ENCODE measurements around the gene METTL25B. TPM values are rescaled to one million over a fixed set of nuclear protein-coding genes. Genes with fewer than 3 reads are reported as not detected.
A peak's percentile ranks its signal among the peaks of the same experiment; 100 is the strongest.
"Not testable (repeated sequence)": the region's sequence is repeated elsewhere in the genome, so short reads cannot be mapped to it uniquely, and the experiment has no call there.

The METTL25B gene
- total RNA-seq, 4 donors from 2014 or later, result 33.8 to 95.2 (median 64.9) TPM

DNA sequence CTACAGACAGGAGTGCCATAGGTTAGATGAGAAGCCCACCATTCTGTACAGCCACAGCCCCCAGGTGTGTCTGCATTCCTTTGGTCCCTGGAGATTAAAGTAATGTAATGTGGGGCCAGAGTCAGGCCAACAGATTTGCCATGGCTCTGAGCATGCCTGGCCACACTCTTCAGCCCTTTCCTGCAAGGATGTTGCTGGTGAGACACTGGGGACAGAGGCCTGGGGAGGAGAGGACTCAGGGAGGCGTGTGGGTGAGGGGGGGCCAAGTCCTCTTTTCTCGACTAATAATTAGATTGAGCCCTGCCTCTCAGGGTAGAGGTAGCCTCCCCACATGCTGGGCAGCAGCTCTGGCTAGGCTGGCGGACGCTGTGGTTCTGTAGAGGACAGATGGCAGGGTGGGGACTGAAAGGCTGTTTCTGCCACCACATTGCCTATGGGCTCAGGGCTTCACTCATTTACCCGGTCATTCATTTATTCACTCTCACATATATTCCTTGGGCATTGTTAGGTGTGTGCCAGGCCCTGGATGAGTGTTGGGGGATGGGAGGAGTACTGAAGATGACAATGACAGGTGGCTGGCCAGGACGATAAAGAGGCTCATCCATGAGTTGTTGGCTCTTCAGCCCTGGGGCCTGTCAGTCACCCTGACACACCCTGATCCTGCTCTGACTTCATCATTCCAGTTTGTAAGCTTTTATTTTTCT lies 32.0 kb downstream of the METTL25B start:
- TF ChIP-seq POLR2A (IDR thresholded peaks at IDR 0.05), result no peak
- TF ChIP-seq, protein P1, sequence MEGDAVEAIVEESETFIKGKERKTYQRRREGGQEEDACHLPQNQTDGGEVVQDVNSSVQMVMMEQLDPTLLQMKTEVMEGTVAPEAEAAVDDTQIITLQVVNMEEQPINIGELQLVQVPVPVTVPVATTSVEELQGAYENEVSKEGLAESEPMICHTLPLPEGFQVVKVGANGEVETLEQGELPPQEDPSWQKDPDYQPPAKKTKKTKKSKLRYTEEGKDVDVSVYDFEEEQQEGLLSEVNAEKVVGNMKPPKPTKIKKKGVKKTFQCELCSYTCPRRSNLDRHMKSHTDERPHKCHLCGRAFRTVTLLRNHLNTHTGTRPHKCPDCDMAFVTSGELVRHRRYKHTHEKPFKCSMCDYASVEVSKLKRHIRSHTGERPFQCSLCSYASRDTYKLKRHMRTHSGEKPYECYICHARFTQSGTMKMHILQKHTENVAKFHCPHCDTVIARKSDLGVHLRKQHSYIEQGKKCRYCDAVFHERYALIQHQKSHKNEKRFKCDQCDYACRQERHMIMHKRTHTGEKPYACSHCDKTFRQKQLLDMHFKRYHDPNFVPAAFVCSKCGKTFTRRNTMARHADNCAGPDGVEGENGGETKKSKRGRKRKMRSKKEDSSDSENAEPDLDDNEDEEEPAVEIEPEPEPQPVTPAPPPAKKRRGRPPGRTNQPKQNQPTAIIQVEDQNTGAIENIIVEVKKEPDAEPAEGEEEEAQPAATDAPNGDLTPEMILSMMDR (IDR thresholded peaks at IDR 0.05), result no peak
- H3K9me3 ChIP-seq, result no peaks in the 10 kb centered on the region
- no peaks in the 10 kb centered on the region for H3K36me3 ChIP-seq
- H3K4me1 ChIP-seq, result no peaks in the 10 kb centered on the region
- DNase-seq, result no peak
- no peaks in the 10 kb centered on the region for H3K27me3 ChIP-seq
- no peak overlapping the region for H3K27ac ChIP-seq
- H3K4me3 ChIP-seq, result no peak overlapping the region

- no peak for DNase-seq
- no peak overlapping the region for H3K4me3 ChIP-seq
- peaks cover 0 to under 1% (median 0%) of the 10 kb centered on the region in 4 donors for H3K4me1 ChIP-seq
- TF ChIP-seq, protein P1 (IDR thresholded peaks at IDR 0.05), result no peak
- TF ChIP-seq POLR2A (IDR thresholded peaks at IDR 0.05), result no peak
- H3K9me3 ChIP-seq, result no peaks in the 10 kb centered on the region
- no peaks in the 10 kb centered on the region for H3K36me3 ChIP-seq
- no peaks in the 10 kb centered on the region for H3K27me3 ChIP-seq
- no peak overlapping the region for H3K27ac ChIP-seq
Observed at GRCh38 chr1:156760796-156761104, 32.5 kb downstream of the METTL25B start.

GRCh38 chr1:156765136-156765535 lies 36.9 kb downstream of the METTL25B start:
- peaks cover 0 to 27% (median 4%) of the 10 kb centered on the region in 4 donors for H3K4me1 ChIP-seq
- H3K36me3 ChIP-seq, DNase-seq, H3K4me3 ChIP-seq, H3K27me3 ChIP-seq, H3K27ac ChIP-seq, H3K9me3 ChIP-seq: not testable (repeated sequence)

- Histone ChIP-seq H3K4me3 (peak overlapping the region in 3 of 4 donors; percentile 45 to 88 (median 69)), H3K27ac (peak overlapping the region in 1 of 4 donors; percentile 73)
- DNase-seq, result peak in 1 of 3 donors; percentile 2
Observed at GRCh38 chr1:156765666-156766065, 37.4 kb downstream of the METTL25B start.

DNA sequence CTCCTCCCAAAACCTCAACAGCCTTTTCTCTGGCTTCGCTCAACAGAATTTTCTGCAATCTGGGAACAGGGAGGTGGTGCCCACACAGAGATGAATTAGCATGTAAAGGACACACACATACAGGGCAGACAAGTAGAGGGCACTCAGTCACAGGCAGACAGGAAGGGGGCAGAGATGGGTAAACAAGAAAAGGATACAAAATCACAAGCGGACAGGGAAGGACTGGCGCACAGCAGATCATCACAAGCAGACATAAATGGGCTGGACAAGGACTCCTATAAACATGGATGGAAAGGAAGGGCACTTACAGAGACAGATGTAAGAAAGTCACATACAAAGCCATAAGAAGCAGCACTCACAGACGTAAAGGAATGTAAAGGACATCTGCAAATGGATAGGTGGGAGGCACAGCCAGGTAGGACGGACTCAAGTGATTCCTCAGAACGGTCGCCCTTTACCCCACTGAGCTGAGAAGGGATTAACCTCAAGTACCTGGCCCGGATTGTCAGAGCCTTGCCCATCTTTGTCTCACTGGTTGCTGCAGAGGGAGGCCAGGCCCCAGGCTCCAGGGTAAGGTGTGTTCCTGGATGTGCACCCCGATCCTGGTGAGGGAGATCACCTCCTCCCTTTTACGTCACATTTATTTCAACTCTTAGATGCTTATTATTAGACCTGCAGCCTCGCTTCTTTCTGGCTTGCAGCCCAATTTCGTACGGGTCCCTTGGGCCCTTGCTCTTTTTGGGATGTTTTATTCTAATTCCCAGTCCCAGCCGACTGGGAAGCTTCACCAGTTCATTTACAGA lies 38.2 kb downstream of the METTL25B start:
- no peaks in the 10 kb centered on the region for H3K27me3 ChIP-seq
- H3K9me3 ChIP-seq, result no peaks in the 10 kb centered on the region
- TF ChIP-seq POLR2A (IDR thresholded peaks at IDR 0.05), result peak in 1 of 2 donors; percentile 33
- TF ChIP-seq, protein P1 (IDR thresholded peaks at IDR 0.05), result no peak
- peaks cover 0 to 36% (median 4%) of the 10 kb centered on the region in 4 donors for H3K4me1 ChIP-seq
- peak overlapping the region; percentile 73 to 92 (median 83) for H3K27ac ChIP-seq
- DNase-seq, result peak in 2 of 3 donors; percentile 14 to 74
- H3K36me3 ChIP-seq, result peaks cover 0 to 16% (median 0%) of the 10 kb centered on the region in 3 donors
- peak overlapping the region; percentile 45 to 88 (median 77) for H3K4me3 ChIP-seq

More at GRCh38 chr1:156765666-156766065, 37.4 kb downstream of the METTL25B start:
- Histone ChIP-seq H3K27me3 (no peaks in the 10 kb centered on the region), H3K36me3 (peaks cover 0 to 8% (median 0%) of the 10 kb centered on the region in 3 donors), H3K9me3 (no peaks in the 10 kb centered on the region), H3K4me1 (peaks cover 0 to 31% (median 4%) of the 10 kb centered on the region in 4 donors)
- TF ChIP-seq, protein P1 (IDR thresholded peaks at IDR 0.05), result no peak
- TF ChIP-seq POLR2A (IDR thresholded peaks at IDR 0.05), result no peak
